Stomach (tissue), 4 donors: Measurements from ENCODE around the gene GDPD3.

ENCODE experiments used
- EP300 ChIP-seq: sonication (generic); formaldehyde crosslinking; IDR thresholded peaks from one replicate; pipeline ENCODE4 v1.6.1; 2017; ENCODE audit warnings: antibody characterized with exemption
- TF ChIP-seq, protein P1 (sequence below), 7 experiments: fragments of 450-650 bp in 4 of 7; fragments of 200-600 bp in 3 of 7; sonication (generic) in 3 of 7; IDR thresholded peaks; one replicate each; pipeline ENCODE4 v1.5.1; 2016 to 2019; ENCODE audit warnings: antibody characterized with exemption in 7 of 7, control low read depth in 2 of 7, mild to moderate bottlenecking in 1 of 7

DNA sequence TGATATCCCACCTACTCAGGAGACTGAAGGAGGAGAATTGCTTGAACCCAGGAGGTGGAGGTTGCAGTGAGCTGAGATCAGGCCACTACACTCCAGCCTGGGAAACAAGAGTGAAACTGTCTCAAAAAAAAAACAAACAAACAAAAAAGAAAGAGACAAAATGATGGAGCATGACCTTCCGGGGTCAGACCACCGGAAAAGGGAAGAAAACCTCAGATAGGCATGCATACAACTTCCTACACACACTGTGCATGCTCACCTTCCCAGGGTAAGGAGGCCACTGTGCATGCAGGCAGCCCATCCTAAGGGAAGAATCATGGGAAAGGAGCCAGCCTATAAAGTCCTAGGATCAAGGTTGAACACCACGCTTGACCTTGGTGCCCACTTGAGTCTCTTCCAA lies 19.3 kb upstream of the GDPD3 start:
- TF ChIP-seq, protein P1, sequence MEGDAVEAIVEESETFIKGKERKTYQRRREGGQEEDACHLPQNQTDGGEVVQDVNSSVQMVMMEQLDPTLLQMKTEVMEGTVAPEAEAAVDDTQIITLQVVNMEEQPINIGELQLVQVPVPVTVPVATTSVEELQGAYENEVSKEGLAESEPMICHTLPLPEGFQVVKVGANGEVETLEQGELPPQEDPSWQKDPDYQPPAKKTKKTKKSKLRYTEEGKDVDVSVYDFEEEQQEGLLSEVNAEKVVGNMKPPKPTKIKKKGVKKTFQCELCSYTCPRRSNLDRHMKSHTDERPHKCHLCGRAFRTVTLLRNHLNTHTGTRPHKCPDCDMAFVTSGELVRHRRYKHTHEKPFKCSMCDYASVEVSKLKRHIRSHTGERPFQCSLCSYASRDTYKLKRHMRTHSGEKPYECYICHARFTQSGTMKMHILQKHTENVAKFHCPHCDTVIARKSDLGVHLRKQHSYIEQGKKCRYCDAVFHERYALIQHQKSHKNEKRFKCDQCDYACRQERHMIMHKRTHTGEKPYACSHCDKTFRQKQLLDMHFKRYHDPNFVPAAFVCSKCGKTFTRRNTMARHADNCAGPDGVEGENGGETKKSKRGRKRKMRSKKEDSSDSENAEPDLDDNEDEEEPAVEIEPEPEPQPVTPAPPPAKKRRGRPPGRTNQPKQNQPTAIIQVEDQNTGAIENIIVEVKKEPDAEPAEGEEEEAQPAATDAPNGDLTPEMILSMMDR (IDR thresholded peaks at IDR 0.05) = no peak
- no peak for TF ChIP-seq EP300
